Measurements from ENCODE around the gene GNAL. TPM values are rescaled to one million over a fixed set of nuclear protein-coding genes. Genes with fewer than 3 reads are reported as not detected.

Gene GNAL
- total and polyA plus RNA-seq, 7 donors, result 0.90 to 30.8 (median 5.5) TPM

DNA sequence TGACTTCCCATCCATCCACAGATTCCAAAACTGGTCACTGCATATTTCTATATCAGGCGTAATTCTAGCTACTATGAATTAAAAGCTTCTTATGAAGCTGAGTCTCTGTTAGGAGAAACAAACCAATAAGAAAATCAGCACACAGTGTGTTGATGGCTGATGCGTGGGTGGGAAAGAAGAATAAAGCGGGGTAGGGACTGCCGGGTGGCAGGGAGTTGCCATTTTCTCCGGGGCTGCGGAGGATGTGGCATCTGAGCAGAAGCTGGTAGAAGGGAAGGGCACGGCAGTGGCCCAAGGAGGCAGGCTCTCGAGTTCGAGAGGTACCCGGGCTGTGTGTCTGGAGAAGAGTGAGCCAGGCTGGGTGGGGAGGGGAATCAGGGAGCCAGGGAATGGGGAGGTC, 113.5 kb downstream of the GNAL start:
- H3K27ac ChIP-seq, result no peak overlapping the region
- WGBS, 3 donors, result 86 to 92% (median 92%) methylated on average over 10 of the region's 10 CpGs
- DNase-seq (no peak), ATAC-seq (no peak)
- H3K36me3 ChIP-seq (ENCODE audit: insufficient read depth in 1 of 2, low read depth in 1 of 2), result no peaks in the 10 kb centered on the region
- TF ChIP-seq, protein P1, sequence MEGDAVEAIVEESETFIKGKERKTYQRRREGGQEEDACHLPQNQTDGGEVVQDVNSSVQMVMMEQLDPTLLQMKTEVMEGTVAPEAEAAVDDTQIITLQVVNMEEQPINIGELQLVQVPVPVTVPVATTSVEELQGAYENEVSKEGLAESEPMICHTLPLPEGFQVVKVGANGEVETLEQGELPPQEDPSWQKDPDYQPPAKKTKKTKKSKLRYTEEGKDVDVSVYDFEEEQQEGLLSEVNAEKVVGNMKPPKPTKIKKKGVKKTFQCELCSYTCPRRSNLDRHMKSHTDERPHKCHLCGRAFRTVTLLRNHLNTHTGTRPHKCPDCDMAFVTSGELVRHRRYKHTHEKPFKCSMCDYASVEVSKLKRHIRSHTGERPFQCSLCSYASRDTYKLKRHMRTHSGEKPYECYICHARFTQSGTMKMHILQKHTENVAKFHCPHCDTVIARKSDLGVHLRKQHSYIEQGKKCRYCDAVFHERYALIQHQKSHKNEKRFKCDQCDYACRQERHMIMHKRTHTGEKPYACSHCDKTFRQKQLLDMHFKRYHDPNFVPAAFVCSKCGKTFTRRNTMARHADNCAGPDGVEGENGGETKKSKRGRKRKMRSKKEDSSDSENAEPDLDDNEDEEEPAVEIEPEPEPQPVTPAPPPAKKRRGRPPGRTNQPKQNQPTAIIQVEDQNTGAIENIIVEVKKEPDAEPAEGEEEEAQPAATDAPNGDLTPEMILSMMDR (IDR thresholded peaks at IDR 0.05), result no peak
- no peaks in the 10 kb centered on the region for H3K9me3 ChIP-seq
- no peak overlapping the region for H3K4me3 ChIP-seq
- peaks cover 4% of the 10 kb centered on the region for H3K4me1 ChIP-seq
- H3K27me3 ChIP-seq (ENCODE audit: insufficient read depth in 3 of 3, low read length in 2 of 3), result no peaks in the 10 kb centered on the region
- intact Hi-C loops (cut with DNase I), result no loop called here

DNA sequence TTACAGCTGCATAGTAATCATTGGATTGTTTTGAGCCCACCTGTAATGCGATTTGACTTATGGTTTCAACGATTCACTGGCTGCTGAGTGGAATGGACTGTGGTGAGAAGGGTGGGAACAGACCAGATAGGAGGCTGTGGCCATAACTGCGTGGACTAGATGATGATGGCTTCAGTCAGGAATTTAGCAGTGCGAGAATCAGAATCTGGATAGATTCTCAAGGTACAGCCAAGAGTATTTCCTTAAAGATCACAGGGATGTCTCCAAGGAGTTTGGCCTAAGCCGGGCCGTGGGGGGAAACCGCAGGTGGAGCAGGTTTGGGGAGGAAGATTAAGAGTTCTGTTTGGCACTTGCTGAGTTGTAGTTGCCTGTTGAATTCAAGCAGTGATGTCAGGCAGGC, 118.2 kb downstream of the GNAL start:
- TF ChIP-seq, protein P1 (IDR thresholded peaks at IDR 0.05), result no peak
- WGBS, 3 donors, result 88 to 94% (median 92%) methylated on average over 7 of the region's 7 CpGs
- peak overlapping the region; percentile 58 for H3K27ac ChIP-seq
- intact Hi-C loops (cut with DNase I), result loop anchor here in 1 of 2 donors (5.0 kb wide), 1 partner anchor 40 kb away; no protein-coding TSS in a partner anchor
- DNase-seq (no peak), ATAC-seq (no peak)
- H3K9me3 ChIP-seq, result no peaks in the 10 kb centered on the region
- H3K4me1 ChIP-seq, result peaks cover 4% of the 10 kb centered on the region
- no peaks in the 10 kb centered on the region for H3K27me3 ChIP-seq (ENCODE audit: insufficient read depth in 3 of 3, low read length in 2 of 3)
- H3K4me3 ChIP-seq, result no peak overlapping the region
- H3K36me3 ChIP-seq (ENCODE audit: insufficient read depth in 1 of 2, low read depth in 1 of 2), result no peaks in the 10 kb centered on the region

DNA sequence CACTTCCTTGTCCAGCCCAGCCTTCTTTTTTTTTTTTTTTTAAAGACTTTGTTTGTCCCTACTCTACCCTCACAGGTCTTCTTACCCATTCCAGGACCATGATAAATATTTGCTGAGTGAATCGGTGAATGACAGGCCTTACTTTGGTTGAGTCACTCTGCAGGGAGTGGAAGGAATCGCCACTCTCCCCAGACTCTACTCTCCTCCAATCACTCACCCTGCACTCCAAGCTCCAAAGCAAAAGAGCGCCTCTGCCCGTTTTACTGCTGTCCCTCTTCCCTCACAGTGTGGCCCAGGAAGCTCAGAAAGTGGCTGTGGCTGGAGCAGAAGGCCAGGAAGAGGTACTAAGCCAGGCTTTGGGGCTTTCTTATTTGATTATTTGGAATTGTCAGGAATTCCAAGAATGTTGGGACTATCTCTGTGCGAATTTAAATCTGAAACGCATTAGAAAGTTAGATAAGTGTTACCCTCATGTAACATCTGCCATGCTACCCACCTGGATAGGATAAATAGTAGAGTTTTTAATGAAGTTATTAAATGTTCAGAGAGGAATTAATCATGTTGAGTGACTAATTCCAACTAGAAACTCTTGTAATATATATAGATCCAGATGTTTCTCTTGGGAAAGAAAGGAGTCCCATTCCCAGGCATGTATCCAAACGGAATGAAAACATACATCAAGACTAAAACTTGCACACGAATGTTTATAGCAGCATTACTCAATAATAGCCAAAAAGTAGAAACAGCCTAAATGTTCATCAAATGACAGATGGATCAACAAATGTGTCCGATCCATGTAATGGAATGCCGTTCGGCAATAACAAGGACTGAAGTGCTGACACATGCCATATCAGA, 119.2 kb downstream of the GNAL start:
- ATAC-seq, result no peak
- Histone ChIP-seq H3K4me3 (no peak overlapping the region), H3K4me1 (peaks cover 4% of the 10 kb centered on the region), H3K27me3 (ENCODE audit: insufficient read depth in 3 of 3, low read length in 2 of 3) (no peaks in the 10 kb centered on the region), H3K27ac (no peak overlapping the region), H3K9me3 (no peaks in the 10 kb centered on the region), H3K36me3 (ENCODE audit: insufficient read depth in 1 of 2, low read depth in 1 of 2) (no peaks in the 10 kb centered on the region)
- intact Hi-C loops (cut with DNase I), result loop anchor here in 1 of 2 donors (5.0 kb wide), 1 partner anchor 39 kb away; no protein-coding TSS in a partner anchor
- 68 to 73% (median 73%) methylated on average over 11 of the region's 11 CpGs for WGBS, 3 donors
- TF ChIP-seq, protein P1 (IDR thresholded peaks at IDR 0.05), result no peak
- no peak for DNase-seq

DNA sequence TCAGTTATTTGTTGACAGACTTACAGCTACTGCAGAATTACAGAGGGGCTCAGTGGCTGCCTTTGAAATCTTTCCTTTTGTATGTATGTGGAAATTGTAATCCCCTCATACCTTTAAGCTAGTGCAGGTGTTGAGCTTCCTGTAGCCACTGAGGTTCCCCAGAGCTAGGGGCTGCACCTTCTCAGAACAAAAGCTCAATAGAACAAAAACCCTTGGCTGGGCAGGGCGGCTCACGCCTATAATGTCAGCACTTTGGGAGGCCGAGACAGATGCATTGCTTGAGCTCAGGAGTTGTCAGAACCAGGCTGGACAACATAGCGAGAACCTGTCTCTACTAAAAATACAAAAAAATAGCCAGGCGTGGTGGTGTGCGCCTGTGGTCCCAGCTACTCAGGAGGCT, 120.8 kb downstream of the GNAL start:
- TF ChIP-seq, protein P1 (IDR thresholded peaks at IDR 0.05), result no peak
- Histone ChIP-seq H3K9me3 (no peaks in the 10 kb centered on the region), H3K4me1 (peaks cover 4% of the 10 kb centered on the region), H3K4me3 (no peak overlapping the region), H3K36me3 (ENCODE audit: insufficient read depth in 1 of 2, low read depth in 1 of 2) (no peaks in the 10 kb centered on the region), H3K27ac (no peak overlapping the region), H3K27me3 (ENCODE audit: insufficient read depth in 3 of 3, low read length in 2 of 3) (no peaks in the 10 kb centered on the region)
- DNase-seq (no peak), ATAC-seq (no peak)
- intact Hi-C loops (cut with DNase I), result loop anchor here in 1 of 2 donors (5.0 kb wide), 1 partner anchor 37 kb away; no protein-coding TSS in a partner anchor
- WGBS, 3 donors, result 86 to 90% (median 87%) methylated on average over 6 of the region's 6 CpGs

Data from psoas muscle (tissue), 8 donors.